Endodermal cell (in vitro differentiated cells): Measurements from ENCODE around the gene ETV6. TPM values are rescaled to one million over a fixed set of nuclear protein-coding genes. Genes with fewer than 3 reads are reported as not detected.

Experiments used
- DNase-seq: peaks from one replicate; pipeline ENCODE4 v3.0.0-alpha.2; 2017
- H3K27ac ChIP-seq: 2 replicates; pipeline ENCODE4 v1.5.1; 2013; ENCODE audit warnings: mild to moderate bottlenecking, low read depth, low read length, moderate library complexity
- H3K27me3 ChIP-seq: 2 replicates; pipeline ENCODE4 v1.6.1; 2013; ENCODE audit warnings: mild to moderate bottlenecking, low read length, moderate library complexity; ENCODE audit not compliant: insufficient read depth, control insufficient read depth, poor library complexity, severe bottlenecking
- H3K36me3 ChIP-seq: 2 replicates; pipeline ENCODE4 v1.7.0; 2013; ENCODE audit warnings: mild to moderate bottlenecking, low read length, moderate library complexity; ENCODE audit not compliant: control insufficient read depth, insufficient read depth
- H3K4me1 ChIP-seq: one replicate; pipeline ENCODE4 v1.7.0; 2013; ENCODE audit warnings: low read length; ENCODE audit not compliant: control insufficient read depth, insufficient read depth
- H3K4me3 ChIP-seq: 2 replicates; pipeline ENCODE4 v1.5.1; 2013; ENCODE audit warnings: mild to moderate bottlenecking, low read length, moderate library complexity
- H3K9ac ChIP-seq: 2 replicates; pipeline ENCODE4 v1.6.1; 2013; ENCODE audit warnings: mild to moderate bottlenecking, low read length, moderate library complexity; ENCODE audit not compliant: poor library complexity, severe bottlenecking; ENCODE audit errors: extremely low read depth
- H3K9me3 ChIP-seq: 2 replicates; pipeline ENCODE4 v1.6.1; 2013; ENCODE audit warnings: mild to moderate bottlenecking, low read length, moderate library complexity; ENCODE audit not compliant: control insufficient read depth
- H3K27ac Mint-ChIP-seq: 2 replicates; pipeline ENCODE4 v1.8.0; 2020; ENCODE audit warnings: mixed read lengths
- H3K27me3 Mint-ChIP-seq: 2 replicates; pipeline ENCODE4 v1.8.0; 2021; ENCODE audit warnings: mild to moderate bottlenecking, mixed read lengths; ENCODE audit not compliant: insufficient read depth
- H3K36me3 Mint-ChIP-seq: 2 replicates; pipeline ENCODE4 v1.8.0; 2020; ENCODE audit warnings: low read depth, mixed read lengths
- H3K4me1 Mint-ChIP-seq: 2 replicates; pipeline ENCODE4 v1.8.0; 2020; ENCODE audit warnings: mixed read lengths
- H3K4me3 Mint-ChIP-seq: 2 replicates; pipeline ENCODE4 v1.8.0; 2020; ENCODE audit warnings: mild to moderate bottlenecking, moderate library complexity, mixed read lengths
- H3K9me3 Mint-ChIP-seq: 2 replicates; pipeline ENCODE4 v1.8.0; 2020; ENCODE audit warnings: mild to moderate bottlenecking, mixed read lengths
- WGBS, 2 experiments: methylation state at CpG; one replicate each; pipeline versions ENCODE4 v1.1.5 to v1.1.7; 2013; ENCODE audit warnings: missing lambda C conversion rate in 2 of 2, mixed read lengths in 1 of 2; ENCODE audit not compliant: insufficient coverage in 1 of 2, insufficient read length in 1 of 2; 5-methylcytosine and 5-hydroxymethylcytosine counted together
- total RNA-seq, 2 donors: library from RNA; stranded (reverse); fragmentation: NEBNext Ultra II Directional in 1 of 2; extraction: Animal tissue kit (Norgen Biotek cat#: 25700) in 1 of 2; gene quantifications; 2 replicates in 1 of 2; 3 replicates in 1 of 2; pipeline ENCODE4 v1.2.1, GENCODE V29; 2021
- TF ChIP-seq, protein P1 (sequence below): fragments of 200-600 bp; sonication (generic); conservative IDR thresholded peaks from 2 replicates; pipeline ENCODE4 v1.5.0; 2021; ENCODE audit warnings: antibody characterized with exemption, mild to moderate bottlenecking

ETV6 gene
- total RNA-seq, 2 donors from 2014 or later, result 9.3 to 22.1 TPM

DNA sequence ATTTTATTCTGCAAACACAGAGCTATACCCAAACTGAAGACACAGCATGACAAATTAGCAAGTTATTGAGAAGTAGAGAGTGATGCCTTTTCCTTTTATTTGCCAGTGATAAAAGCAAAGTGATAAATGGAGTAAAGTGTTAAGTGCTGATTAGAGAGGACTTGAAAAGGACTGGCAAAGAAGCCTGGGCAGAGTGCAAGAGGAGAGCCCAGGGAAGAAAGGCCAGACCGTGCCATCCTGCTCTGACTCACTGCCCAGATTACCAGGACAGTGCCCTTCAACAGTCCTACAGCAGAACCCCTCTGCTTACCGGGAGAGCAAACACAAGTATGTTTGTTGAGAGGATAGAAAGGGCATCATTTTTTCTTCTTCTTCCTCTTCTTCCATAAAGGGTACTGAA lies 106.5 kb downstream of the ETV6 start:
- DNase-seq, result no peak
- H3K36me3 Mint-ChIP-seq, result peaks cover 4% of the 10 kb centered on the region
- Histone ChIP-seq H3K27ac (no peak overlapping the region), H3K4me1 (peaks cover 35% of the 10 kb centered on the region), H3K9me3 (no peaks in the 10 kb centered on the region), H3K9ac (no peak overlapping the region), H3K36me3 (no peaks in the 10 kb centered on the region), H3K4me3 (no peak overlapping the region), H3K27me3 (peaks cover 53% of the 10 kb centered on the region)
- TF ChIP-seq, protein P1, sequence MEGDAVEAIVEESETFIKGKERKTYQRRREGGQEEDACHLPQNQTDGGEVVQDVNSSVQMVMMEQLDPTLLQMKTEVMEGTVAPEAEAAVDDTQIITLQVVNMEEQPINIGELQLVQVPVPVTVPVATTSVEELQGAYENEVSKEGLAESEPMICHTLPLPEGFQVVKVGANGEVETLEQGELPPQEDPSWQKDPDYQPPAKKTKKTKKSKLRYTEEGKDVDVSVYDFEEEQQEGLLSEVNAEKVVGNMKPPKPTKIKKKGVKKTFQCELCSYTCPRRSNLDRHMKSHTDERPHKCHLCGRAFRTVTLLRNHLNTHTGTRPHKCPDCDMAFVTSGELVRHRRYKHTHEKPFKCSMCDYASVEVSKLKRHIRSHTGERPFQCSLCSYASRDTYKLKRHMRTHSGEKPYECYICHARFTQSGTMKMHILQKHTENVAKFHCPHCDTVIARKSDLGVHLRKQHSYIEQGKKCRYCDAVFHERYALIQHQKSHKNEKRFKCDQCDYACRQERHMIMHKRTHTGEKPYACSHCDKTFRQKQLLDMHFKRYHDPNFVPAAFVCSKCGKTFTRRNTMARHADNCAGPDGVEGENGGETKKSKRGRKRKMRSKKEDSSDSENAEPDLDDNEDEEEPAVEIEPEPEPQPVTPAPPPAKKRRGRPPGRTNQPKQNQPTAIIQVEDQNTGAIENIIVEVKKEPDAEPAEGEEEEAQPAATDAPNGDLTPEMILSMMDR, result no peak
- H3K27me3 Mint-ChIP-seq, result peaks cover 70% of the 10 kb centered on the region
- no peaks in the 10 kb centered on the region for H3K9me3 Mint-ChIP-seq
- WGBS, 2 experiments, result 92% methylated on average over 2 of the region's 2 CpGs; no CpG with 5 or more reads in 1 of the 2 experiments
- no peak overlapping the region for H3K4me3 Mint-ChIP-seq
- H3K4me1 Mint-ChIP-seq, result peaks cover 58% of the 10 kb centered on the region
- H3K27ac Mint-ChIP-seq, result no peak overlapping the region

DNA sequence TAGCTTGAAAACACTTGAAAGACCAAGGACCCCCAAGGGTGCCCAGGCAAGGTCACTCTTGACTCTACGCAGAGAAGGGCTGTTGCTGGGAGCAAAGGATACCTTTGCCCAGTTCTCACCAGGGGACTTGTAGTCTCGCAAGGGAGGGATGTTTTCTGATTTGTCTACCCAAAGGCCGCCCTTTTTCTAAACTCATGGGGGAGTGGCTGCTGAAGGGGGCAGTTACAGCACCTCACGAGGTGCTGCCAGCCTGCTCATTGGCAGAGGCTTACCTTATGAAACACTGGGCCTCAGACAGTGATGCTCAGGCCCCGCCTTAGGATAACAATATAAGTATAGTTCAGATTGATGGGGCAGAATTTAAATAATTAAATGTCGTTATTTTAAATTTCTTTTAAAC lies 107.0 kb downstream of the ETV6 start:
- Histone ChIP-seq H3K36me3 (no peaks in the 10 kb centered on the region), H3K9ac (no peak overlapping the region), H3K9me3 (no peaks in the 10 kb centered on the region), H3K27ac (no peak overlapping the region), H3K4me1 (peaks cover 35% of the 10 kb centered on the region), H3K4me3 (no peak overlapping the region), H3K27me3 (peaks cover 55% of the 10 kb centered on the region)
- Mint-ChIP-seq H3K4me3 (no peak overlapping the region), H3K36me3 (peaks cover 4% of the 10 kb centered on the region), H3K27ac (no peak overlapping the region), H3K27me3 (peaks cover 70% of the 10 kb centered on the region), H3K9me3 (no peaks in the 10 kb centered on the region), H3K4me1 (peaks cover 53% of the 10 kb centered on the region)
- 92 to 94% methylated on average over 5 to 6 of the region's 6 CpGs for WGBS, 2 experiments
- DNase-seq, result no peak
- TF ChIP-seq, protein P1, result no peak

DNA sequence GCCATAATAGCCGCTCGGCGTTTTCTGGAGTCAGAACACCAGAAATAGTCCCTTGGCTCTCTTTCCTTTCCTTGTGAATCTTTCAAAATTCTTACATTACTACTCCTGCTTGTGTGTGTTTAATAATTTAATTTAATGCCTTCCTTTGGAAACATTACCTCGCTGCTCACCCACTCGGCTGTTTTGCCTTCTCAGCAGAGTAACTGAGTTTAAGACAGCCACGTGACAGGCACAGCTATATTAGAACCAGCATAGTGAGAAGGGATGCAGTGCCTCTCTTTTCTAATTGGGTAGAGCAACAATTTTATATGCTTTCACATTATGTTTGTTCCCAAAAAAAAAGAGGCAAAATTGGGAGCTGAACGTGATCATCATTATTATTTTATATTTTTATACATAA lies 107.6 kb downstream of the ETV6 start:
- peaks cover 4% of the 10 kb centered on the region for H3K36me3 Mint-ChIP-seq
- H3K27ac Mint-ChIP-seq, result no peak overlapping the region
- Histone ChIP-seq H3K36me3 (no peaks in the 10 kb centered on the region), H3K27ac (no peak overlapping the region), H3K4me3 (no peak overlapping the region), H3K9ac (no peak overlapping the region), H3K27me3 (peaks cover 57% of the 10 kb centered on the region), H3K9me3 (no peaks in the 10 kb centered on the region), H3K4me1 (peaks cover 32% of the 10 kb centered on the region)
- peaks cover 52% of the 10 kb centered on the region for H3K4me1 Mint-ChIP-seq
- no peak for DNase-seq
- peaks cover 70% of the 10 kb centered on the region for H3K27me3 Mint-ChIP-seq
- TF ChIP-seq, protein P1, result no peak
- WGBS, 2 experiments, result 95 to 100% methylated on average over 2 to 6 of the region's 7 CpGs
- H3K9me3 Mint-ChIP-seq, result no peaks in the 10 kb centered on the region
- H3K4me3 Mint-ChIP-seq, result no peak overlapping the region
